GM15510 (cell line): ENCODE measurements around the gene CTSO.

Experiments
- POLR2A ChIP-seq: IDR thresholded peaks from 3 replicates; pipeline ENCODE4 v1.6.1; 2011; ENCODE audit warnings: borderline replicate concordance; ENCODE audit not compliant: insufficient read length; ENCODE audit errors: extremely low read depth

Gene CTSO

GRCh38 chr4:155966171-155966570 is 12.5 kb upstream of the CTSO start:
- no peak for TF ChIP-seq POLR2A

DNA sequence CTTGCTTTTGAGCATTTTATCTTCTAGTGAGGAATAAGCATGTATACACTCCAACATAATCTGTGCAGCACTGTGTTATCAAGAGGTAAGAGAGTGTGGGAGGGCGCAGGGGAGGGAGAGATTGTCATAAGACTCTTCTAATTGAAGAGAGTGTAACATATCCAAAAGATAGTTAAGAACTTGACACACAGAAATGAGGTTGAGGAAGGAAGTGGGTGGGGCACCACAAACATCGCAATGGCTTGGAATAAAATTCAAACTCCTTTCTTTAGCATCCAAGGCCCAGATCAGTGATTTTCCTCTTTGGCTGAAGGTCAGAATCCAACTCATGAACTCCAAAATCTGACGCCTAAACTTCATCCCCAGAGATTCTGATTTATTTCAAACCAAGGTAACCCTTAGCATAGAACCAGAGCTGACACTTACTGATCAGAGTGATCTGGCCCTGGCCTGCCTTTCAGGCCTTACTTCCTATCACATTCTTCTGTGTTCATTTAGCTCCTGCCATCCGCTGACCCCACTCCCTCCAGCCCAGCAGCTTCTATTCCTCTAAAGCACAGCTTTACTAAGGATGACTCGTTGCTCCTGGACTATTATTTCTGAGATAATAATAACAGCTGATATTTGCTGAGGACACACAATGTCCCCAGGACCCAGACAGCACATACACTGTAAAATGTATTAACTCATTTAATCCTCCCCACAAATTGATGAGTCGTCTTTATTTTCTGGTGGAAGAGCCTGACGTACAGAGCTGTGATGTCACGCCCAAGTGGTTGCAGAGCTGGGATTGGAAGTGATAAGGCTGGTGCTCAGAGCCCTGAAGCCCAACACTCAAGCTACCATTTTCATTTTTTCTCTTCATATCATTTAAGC is 10.6 kb upstream of the CTSO start:
- TF ChIP-seq POLR2A, result no peak

GRCh38 chr4:155962767-155963166 is 9.1 kb upstream of the CTSO start:
- TF ChIP-seq POLR2A, result no peak

- TF ChIP-seq POLR2A, result no peak
These were observed 7.9 kb upstream of the CTSO start for GRCh38 chr4:155961575-155961974.

- no peak for TF ChIP-seq POLR2A
These were observed 6.9 kb upstream of the CTSO start for GRCh38 chr4:155960522-155960921.

- TF ChIP-seq POLR2A, result no peak
These were observed 5.8 kb upstream of the CTSO start for GRCh38 chr4:155959417-155959816.

DNA sequence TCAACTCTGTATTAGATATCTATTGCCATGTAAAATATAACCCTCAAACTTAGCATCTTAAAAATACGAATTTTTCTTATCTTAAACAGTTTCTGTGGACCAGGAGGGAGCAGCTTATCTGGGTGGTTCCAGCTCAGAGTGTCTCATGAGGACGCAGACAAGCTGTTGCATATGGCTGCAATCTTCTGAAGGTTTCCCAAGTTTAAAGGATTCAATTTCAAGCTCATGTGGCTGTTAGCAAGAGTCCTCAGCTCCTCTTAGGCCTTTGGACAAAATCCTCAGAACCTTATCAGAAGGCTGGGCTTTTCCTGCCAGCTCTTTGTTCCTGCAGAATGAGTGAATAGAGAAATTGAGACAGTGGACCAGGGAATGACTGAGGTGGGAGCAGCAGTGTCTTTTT is 2.8 kb upstream of the CTSO start:
- no peak for TF ChIP-seq POLR2A

GRCh38 chr4:155954939-155955338 is 1.3 kb upstream of the CTSO start:
- no peak for TF ChIP-seq POLR2A

GRCh38 chr4:155954118-155954685 is 536 bp upstream of the CTSO start:
- TF ChIP-seq POLR2A, result no peak

- TF ChIP-seq POLR2A, result no peak
These were observed 1.2 kb downstream of the CTSO start for GRCh38 chr4:155952501-155952901.

- no peak for TF ChIP-seq POLR2A
These were observed 3.2 kb downstream of the CTSO start for GRCh38 chr4:155950461-155950860.

GRCh38 chr4:155948541-155948940 is 5.1 kb downstream of the CTSO start:
- no peak for TF ChIP-seq POLR2A

DNA sequence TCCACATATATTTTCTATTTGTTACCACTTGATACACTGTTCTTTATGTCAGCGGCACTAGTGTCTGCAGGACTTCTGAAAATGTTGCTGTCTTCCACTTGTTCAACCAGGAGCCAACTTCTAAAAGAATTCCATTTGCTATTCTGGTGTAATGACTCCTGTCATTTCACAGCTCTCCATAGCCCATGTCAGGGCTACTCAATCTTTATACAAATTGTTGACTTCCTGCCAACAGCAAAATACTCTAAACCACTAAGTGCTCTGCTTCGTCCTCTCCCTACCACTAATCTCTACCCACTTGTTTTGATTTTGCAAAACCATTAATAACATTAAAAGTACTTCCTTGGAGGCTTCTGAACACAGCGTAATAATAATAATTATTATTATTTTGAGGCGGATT is 7.2 kb downstream of the CTSO start:
- TF ChIP-seq POLR2A, result no peak

DNA sequence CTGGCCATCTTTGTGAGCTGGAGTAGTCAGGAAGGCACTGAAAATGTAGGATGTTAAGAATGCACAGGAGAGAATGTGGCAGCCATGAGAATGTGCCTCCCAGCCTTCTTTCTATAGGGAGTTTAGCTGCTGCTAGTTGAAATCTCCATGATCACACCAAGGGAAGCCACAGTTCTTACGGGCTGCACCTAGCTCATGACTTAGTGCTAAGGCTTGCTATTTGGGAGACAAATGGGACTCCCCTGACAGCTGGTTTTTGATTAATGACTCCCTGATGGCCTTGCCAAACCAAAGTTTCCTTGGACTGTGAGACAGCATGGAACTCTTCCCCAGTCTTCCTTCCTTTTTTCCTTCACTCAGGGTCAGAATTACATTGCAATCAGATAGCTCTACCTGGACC is 9.2 kb downstream of the CTSO start:
- no peak for TF ChIP-seq POLR2A

- TF ChIP-seq POLR2A, result no peak
These were observed 9.9 kb downstream of the CTSO start for GRCh38 chr4:155943605-155944291.

GRCh38 chr4:155941820-155942219 is 11.8 kb downstream of the CTSO start:
- no peak for TF ChIP-seq POLR2A

- no peak for TF ChIP-seq POLR2A
These were observed 12.4 kb downstream of the CTSO start for GRCh38 chr4:155941085-155941790.
